HG03103 (cell line): Measurements from ENCODE around the gene DNHD1.
"Not testable (repeated sequence)": the region's sequence is repeated elsewhere in the genome, so short reads cannot be mapped to it uniquely, and the experiment has no call there.

ENCODE experiments used
- ATAC-seq: cut with Tn5 transposase; IDR thresholded peaks from one replicate; pipeline ENCODE4 v1.9.1; 2021; ENCODE audit warnings: low read depth; ENCODE audit not compliant: unreplicated experiment

The DNHD1 gene

GRCh38 chr11:6476571-6476970 is 20.5 kb upstream of the DNHD1 start:
- no peak for ATAC-seq

GRCh38 chr11:6480299-6480914 is 16.7 kb upstream of the DNHD1 start:
- no peak for ATAC-seq

GRCh38 chr11:6481012-6481923 is 15.8 kb upstream of the DNHD1 start, which contains the start of the genes ARFIP2 and TIMM10B:
Gene ARFIP2 (minus strand): TSS chr11:6481331. CDS start chr11:6480421, 910 bp downstream.
Gene TIMM10B (plus strand): TSS chr11:6481501. CDS start chr11:6481517, 16 bp downstream.
- peak; percentile 99 for ATAC-seq

- ATAC-seq, result no peak
These were observed 15.2 kb upstream of the DNHD1 start for GRCh38 chr11:6481924-6482275.

- ATAC-seq, result no peak
These were observed 14.6 kb upstream of the DNHD1 start for GRCh38 chr11:6482441-6482840.

GRCh38 chr11:6483015-6483414 is 14.1 kb upstream of the DNHD1 start:
- no peak for ATAC-seq

GRCh38 chr11:6485661-6486060 is 11.4 kb upstream of the DNHD1 start:
- no peak for ATAC-seq

- no peak for ATAC-seq
These were observed 10.8 kb upstream of the DNHD1 start for GRCh38 chr11:6486256-6486655.

- no peak for ATAC-seq
These were observed 10.1 kb upstream of the DNHD1 start for GRCh38 chr11:6486938-6487337.

- ATAC-seq, result no peak
These were observed 8.7 kb upstream of the DNHD1 start for GRCh38 chr11:6488342-6488741.

GRCh38 chr11:6488821-6489220 is 8.3 kb upstream of the DNHD1 start:
- ATAC-seq, result no peak

- no peak for ATAC-seq
These were observed 7.8 kb upstream of the DNHD1 start for GRCh38 chr11:6489306-6489705.

- no peak for ATAC-seq
These were observed 1.0 kb downstream of the DNHD1 start for GRCh38 chr11:6498121-6498520.

GRCh38 chr11:6498544-6498943 is 1.5 kb downstream of the DNHD1 start:
- ATAC-seq, result no peak

GRCh38 chr11:6502382-6502781 is 5.3 kb downstream of the DNHD1 start:
- no peak for ATAC-seq

- ATAC-seq, result no peak
These were observed 7.1 kb downstream of the DNHD1 start for GRCh38 chr11:6504166-6504565.

GRCh38 chr11:6505577-6506240 is 8.6 kb downstream of the DNHD1 start:
- no peak for ATAC-seq

- no peak for ATAC-seq
These were observed 19.8 kb downstream of the DNHD1 start for GRCh38 chr11:6516865-6517264.

- ATAC-seq, result no peak
These were observed 23.2 kb downstream of the DNHD1 start for GRCh38 chr11:6520265-6520664.

GRCh38 chr11:6521946-6522345 is 24.9 kb downstream of the DNHD1 start:
- ATAC-seq, result not testable (repeated sequence)

GRCh38 chr11:6523253-6523652 is 26.2 kb downstream of the DNHD1 start:
- ATAC-seq, result no peak
